ENCODE results near the gene SLC9A9. TPM values are rescaled to one million over a fixed set of nuclear protein-coding genes. Genes with fewer than 3 reads are reported as not detected.

The SLC9A9 gene
- total and polyA plus RNA-seq, 9 of the 15 experiments (the other 6 are each of a cell fraction or from before 2014, with no cell fraction given): 0.03 to 0.13 TPM; not detected in 7

- no peak for TF ChIP-seq THAP7 (CRISPR knock-in tag; IDR thresholded peaks at IDR 0.05)
- TF ChIP-seq CXXC5 (CRISPR knock-in tag; IDR thresholded peaks at IDR 0.05): no peak
- FAIRE-seq (no peak), DNase-seq (ENCODE audit: extremely low read depth in 1 of 4, low spot score in 3 of 4) (no peak), ATAC-seq (no peak)
- Histone ChIP-seq H3K27me3 (ENCODE audit: control insufficient read depth in 2 of 2, insufficient read depth in 2 of 2, low read length in 2 of 2) (peaks cover 0 to 6% of the 10 kb centered on the region in 2 experiments; a peak in 1 of 5 replicates), H3K9me3 (replicated peaks; ENCODE audit: control insufficient read depth, insufficient read depth, low read depth, low read length) (no peaks in the 10 kb centered on the region), H3K9ac (ENCODE audit: insufficient read depth in 1 of 2, low read depth in 2 of 2, low read length in 2 of 2) (no peak overlapping the region), H3K79me2 (ENCODE audit: control insufficient read depth, insufficient read depth, low read length) (no peaks in the 10 kb centered on the region), H3K9me1 (ENCODE audit: control insufficient read depth, insufficient read depth, low read length) (no peaks in the 10 kb centered on the region), H3K27ac (ENCODE audit: extremely low read depth, low read depth, low read length) (no peak overlapping the region), H3K4me1 (replicated peaks in 1 of 2; ENCODE audit: control insufficient read depth in 2 of 2, insufficient read depth in 2 of 2, low read length in 2 of 2) (no peaks in the 10 kb centered on the region; a peak in 1 of 5 replicates), H3K4me3 (no peak overlapping the region), H3K4me2 (ENCODE audit: insufficient read depth, low read length) (no peak overlapping the region), H2AFZ (ENCODE audit: low read depth, low read length) (no peak overlapping the region), H4K20me1 (replicated peaks; ENCODE audit: control insufficient read depth, insufficient read depth, low read length) (no peaks in the 10 kb centered on the region), H3K36me3 (ENCODE audit: control insufficient read depth, insufficient read depth, low read length) (no peaks in the 10 kb centered on the region)
- ChIA-PET POLR2A (interaction anchor here (0.6 to 1.0 kb wide), 3 partner anchors 8 to 208 kb away, joined by 3 to 4 read pairs (median 3); no protein-coding TSS in a partner anchor), CTCF (ENCODE audit: low intra/inter-chr PET ratio) (no interaction called here)
- no TSS peak for BruUV-seq (replicated peaks)
- intact Hi-C loops (cut with micrococcal nuclease) (no loop called here), in situ Hi-C loops (cut with MboI) (no loop called here)
- 32% methylated on average over 4 of the region's 5 CpGs for WGBS (ENCODE audit: insufficient coverage, low coverage, missing lambda C conversion rate)
Measured at GRCh38 chr3:143436231-143436930, 411.9 kb downstream of the SLC9A9 start.

GRCh38 chr3:143433787-143434378 is 414.4 kb downstream of the SLC9A9 start:
- DNase-seq (ENCODE audit: extremely low read depth in 1 of 4, low spot score in 3 of 4) (peak; percentile 19 to 58 (median 24)), ATAC-seq (peak; percentile 75), FAIRE-seq (peak; percentile 62)
- Histone ChIP-seq H3K4me2 (ENCODE audit: insufficient read depth, low read length) (no peak overlapping the region), H3K27me3 (ENCODE audit: control insufficient read depth in 2 of 2, insufficient read depth in 2 of 2, low read length in 2 of 2) (no peaks in the 10 kb centered on the region), H2AFZ (ENCODE audit: low read depth, low read length) (no peak overlapping the region), H3K9ac (ENCODE audit: insufficient read depth in 1 of 2, low read depth in 2 of 2, low read length in 2 of 2) (no peak overlapping the region), H3K9me1 (ENCODE audit: control insufficient read depth, insufficient read depth, low read length) (no peaks in the 10 kb centered on the region), H3K4me3 (no peak overlapping the region), H3K36me3 (ENCODE audit: control insufficient read depth, insufficient read depth, low read length) (no peaks in the 10 kb centered on the region), H4K20me1 (replicated peaks; ENCODE audit: control insufficient read depth, insufficient read depth, low read length) (no peaks in the 10 kb centered on the region), H3K9me3 (replicated peaks; ENCODE audit: control insufficient read depth, insufficient read depth, low read depth, low read length) (no peaks in the 10 kb centered on the region), H3K79me2 (ENCODE audit: control insufficient read depth, insufficient read depth, low read length) (no peaks in the 10 kb centered on the region), H3K4me1 (replicated peaks in 1 of 2; ENCODE audit: control insufficient read depth in 2 of 2, insufficient read depth in 2 of 2, low read length in 2 of 2) (peaks cover 0 to 5% of the 10 kb centered on the region in 2 experiments; a peak in 1 of 5 replicates), H3K27ac (ENCODE audit: extremely low read depth, low read depth, low read length) (no peak overlapping the region)
- intact Hi-C loops (cut with micrococcal nuclease): loop anchor here (1.0 kb wide), 1 partner anchor 210 kb away; no protein-coding TSS in a partner anchor
- 19% methylated on average over 4 of the region's 4 CpGs for WGBS (ENCODE audit: insufficient coverage, low coverage, missing lambda C conversion rate)
- no TSS peak for BruUV-seq (replicated peaks)
- in situ Hi-C loops (cut with MboI): no loop called here
- POLR2A ChIA-PET: interaction anchor here (1.0 kb wide), 1 partner anchor 14 kb away, joined by 5 read pairs; no protein-coding TSS in a partner anchor
- CTCF ChIA-PET (ENCODE audit: low intra/inter-chr PET ratio): interaction anchor here (0.9 kb wide), 1 partner anchor 210 kb away, joined by 4 read pairs; no protein-coding TSS in a partner anchor
- TF ChIP-seq ZNF512 (tag; IDR thresholded peaks at IDR 0.05) (no peak), SREBF2 (CRISPR knock-in tag; IDR thresholded peaks at IDR 0.05) (no peak), ZNF217 (CRISPR knock-in tag; IDR thresholded peaks at IDR 0.05) (no peak), RAD21 (CRISPR knock-in tag; conservative IDR thresholded peaks at IDR 0.05 in 1 of 2, IDR thresholded peaks at IDR 0.05 in 1 of 2) (peak; percentile 20 to 70; a peak in 3 of 4 replicates), RBM25 (IDR thresholded peaks at IDR 0.05; ENCODE audit: low read depth, low read length, severe bottlenecking) (peak; percentile 89), RCOR1 (IDR thresholded peaks at IDR 0.05; ENCODE audit: borderline replicate concordance in 1 of 2, low read depth in 2 of 2, low read length in 2 of 2) (peak in 1 of 2 experiments; percentile 38; a peak in 1 of 4 replicates), KDM1A (IDR thresholded peaks at IDR 0.05) (peak; percentile 38 to 71; a peak in 2 of 4 replicates), ZNF347 (CRISPR knock-in tag; IDR thresholded peaks at IDR 0.05; ENCODE audit: low read depth) (no peak)
